Astrocyte (in vitro differentiated cells and primary cell): Measurements from ENCODE around the gene MTMR4.

Experiments
- EZH2 ChIP-seq: IDR thresholded peaks from 2 replicates; pipeline ENCODE4 v1.6.1; 2012; ENCODE audit warnings: mild to moderate bottlenecking, low read length, inconsistent platforms; ENCODE audit not compliant: insufficient read depth
- TF ChIP-seq, protein P1 (sequence below): IDR thresholded peaks from 2 replicates; pipeline ENCODE4 v1.5.1; 2011; ENCODE audit warnings: low read depth, mild to moderate bottlenecking, inconsistent platforms, low read length, moderate library complexity; ENCODE audit not compliant: insufficient read depth

GRCh38 chr17:58487589-58488427 lies 26.6 kb downstream of the MTMR4 start, which contains the start of gene HSF5:
- TF ChIP-seq, protein P1, sequence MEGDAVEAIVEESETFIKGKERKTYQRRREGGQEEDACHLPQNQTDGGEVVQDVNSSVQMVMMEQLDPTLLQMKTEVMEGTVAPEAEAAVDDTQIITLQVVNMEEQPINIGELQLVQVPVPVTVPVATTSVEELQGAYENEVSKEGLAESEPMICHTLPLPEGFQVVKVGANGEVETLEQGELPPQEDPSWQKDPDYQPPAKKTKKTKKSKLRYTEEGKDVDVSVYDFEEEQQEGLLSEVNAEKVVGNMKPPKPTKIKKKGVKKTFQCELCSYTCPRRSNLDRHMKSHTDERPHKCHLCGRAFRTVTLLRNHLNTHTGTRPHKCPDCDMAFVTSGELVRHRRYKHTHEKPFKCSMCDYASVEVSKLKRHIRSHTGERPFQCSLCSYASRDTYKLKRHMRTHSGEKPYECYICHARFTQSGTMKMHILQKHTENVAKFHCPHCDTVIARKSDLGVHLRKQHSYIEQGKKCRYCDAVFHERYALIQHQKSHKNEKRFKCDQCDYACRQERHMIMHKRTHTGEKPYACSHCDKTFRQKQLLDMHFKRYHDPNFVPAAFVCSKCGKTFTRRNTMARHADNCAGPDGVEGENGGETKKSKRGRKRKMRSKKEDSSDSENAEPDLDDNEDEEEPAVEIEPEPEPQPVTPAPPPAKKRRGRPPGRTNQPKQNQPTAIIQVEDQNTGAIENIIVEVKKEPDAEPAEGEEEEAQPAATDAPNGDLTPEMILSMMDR, result no peak
- TF ChIP-seq EZH2, result no peak
